Activated naive CD4-positive, alpha-beta T cell treated with anti-CD3 and anti-CD28 coated beads, Interleukin-2, amount 10 ng/mL, durations not matched to agents 7 days and 5 days (primary cell): ENCODE measurements around the gene CDK5R2.

Experiments
- CTCF ChIA-PET: fragments of 350-600 bp; sonication (Branson Sonifier 250); formaldehyde crosslinking; loops from one replicate; lab custom pipeline; 2021; ENCODE audit warnings: antibody characterized with exemption; lab: Charles Lee
- DNase-seq: peaks from one replicate; pipeline ENCODE4 v3.0.0-alpha.2; 2020
- H3K27ac Mint-ChIP-seq: one replicate; pipeline ENCODE4 v1.8.0; 2021; ENCODE audit warnings: mild to moderate bottlenecking, moderate library complexity, mixed read lengths
- H3K27me3 Mint-ChIP-seq: one replicate; pipeline ENCODE4 v1.8.0; 2021; ENCODE audit warnings: mild to moderate bottlenecking, mixed read lengths
- H3K36me3 Mint-ChIP-seq: one replicate; pipeline ENCODE4 v1.8.0; 2021; ENCODE audit warnings: mixed read lengths
- H3K4me1 Mint-ChIP-seq: one replicate; pipeline ENCODE4 v1.8.0; 2021; ENCODE audit warnings: mixed read lengths
- H3K4me3 Mint-ChIP-seq: one replicate; pipeline ENCODE4 v1.8.0; 2021; ENCODE audit warnings: mild to moderate bottlenecking, moderate library complexity, mixed read lengths
- H3K9me3 Mint-ChIP-seq: one replicate; pipeline ENCODE4 v1.8.0; 2021; ENCODE audit warnings: mixed read lengths

Gene CDK5R2

DNA sequence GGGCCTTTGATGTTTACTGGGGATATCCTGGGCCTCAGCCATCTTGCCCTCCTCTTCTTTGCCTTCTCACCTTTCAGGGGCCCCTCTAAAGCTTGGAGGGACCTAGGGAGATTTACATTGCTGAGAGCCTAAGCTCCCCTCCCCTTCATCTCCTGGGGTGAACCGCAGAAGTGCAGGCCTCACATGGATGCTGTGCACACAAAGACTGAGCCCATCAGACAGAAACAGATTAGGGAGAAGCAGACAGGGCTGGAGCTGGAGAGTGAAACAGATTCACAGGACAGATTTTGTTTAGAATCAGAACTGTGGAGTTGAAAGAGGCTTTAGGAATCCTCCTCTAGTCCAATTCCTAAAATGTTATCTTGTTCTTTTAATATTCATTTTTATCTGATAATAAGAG lies 3.4 kb upstream of the CDK5R2 start:
- Mint-ChIP-seq H3K36me3 (no peaks in the 10 kb centered on the region), H3K27me3 (peaks cover 83% of the 10 kb centered on the region), H3K9me3 (no peaks in the 10 kb centered on the region), H3K27ac (no peak overlapping the region), H3K4me1 (peaks cover 4% of the 10 kb centered on the region), H3K4me3 (no peak overlapping the region)
- no peak for DNase-seq
- CTCF ChIA-PET: no interaction called here

DNA sequence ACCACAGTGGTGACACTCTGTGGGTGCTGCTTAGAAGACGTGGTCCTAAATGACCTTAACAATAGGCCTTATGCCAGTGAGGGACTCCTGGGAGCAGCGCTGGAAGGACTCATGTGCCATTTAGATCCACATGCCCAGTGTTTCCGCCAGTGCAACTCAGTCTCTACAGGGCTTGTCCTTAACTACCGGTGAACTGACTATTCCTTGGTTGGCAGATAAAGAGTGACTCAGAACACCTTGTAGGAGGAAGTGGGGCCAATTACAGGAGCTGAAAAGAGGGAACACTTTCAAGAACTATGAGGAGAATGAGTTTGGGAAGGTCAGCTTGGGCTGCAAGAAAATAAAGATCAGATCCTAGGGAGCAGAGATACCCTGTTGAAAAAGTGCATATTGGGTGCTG lies 1.8 kb upstream of the CDK5R2 start:
- CTCF ChIA-PET: interaction anchor here (1.0 to 2.8 kb wide), 6 partner anchors 8 to 80 kb away, joined by 3 to 10 read pairs (median 5); no protein-coding TSS in a partner anchor
- Mint-ChIP-seq H3K4me3 (no peak overlapping the region), H3K36me3 (no peaks in the 10 kb centered on the region), H3K27ac (no peak overlapping the region), H3K4me1 (peaks cover 7% of the 10 kb centered on the region), H3K9me3 (no peaks in the 10 kb centered on the region), H3K27me3 (peaks cover 95% of the 10 kb centered on the region)
- no peak for DNase-seq

DNA sequence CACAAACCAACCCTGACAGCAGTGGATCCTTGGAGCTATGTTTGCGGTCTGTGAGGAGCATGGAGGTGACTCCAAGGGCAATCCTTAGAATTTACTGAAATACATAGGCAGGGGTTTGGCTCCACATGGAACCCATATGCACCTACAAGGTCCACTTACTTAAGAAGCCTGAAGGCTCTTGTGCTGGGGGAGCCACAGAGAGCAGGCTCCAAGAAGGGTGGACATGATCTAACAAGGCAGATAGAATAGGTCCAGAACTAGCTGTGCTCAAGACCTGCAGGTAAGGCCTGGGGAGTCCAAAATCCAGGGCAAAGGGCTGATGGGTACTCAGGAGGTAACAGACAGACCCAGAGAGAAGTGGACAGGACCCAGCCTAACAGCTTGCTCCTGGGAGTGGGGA lies 1.2 kb upstream of the CDK5R2 start:
- peaks cover 98% of the 10 kb centered on the region for H3K27me3 Mint-ChIP-seq
- no peaks in the 10 kb centered on the region for H3K36me3 Mint-ChIP-seq
- H3K27ac Mint-ChIP-seq: no peak overlapping the region
- no peak overlapping the region for H3K4me3 Mint-ChIP-seq
- no peaks in the 10 kb centered on the region for H3K9me3 Mint-ChIP-seq
- CTCF ChIA-PET: interaction anchor here (1.0 to 2.8 kb wide), 6 partner anchors 9 to 81 kb away, joined by 3 to 10 read pairs (median 4); no protein-coding TSS in a partner anchor
- H3K4me1 Mint-ChIP-seq: peaks cover 7% of the 10 kb centered on the region
- no peak for DNase-seq

DNA sequence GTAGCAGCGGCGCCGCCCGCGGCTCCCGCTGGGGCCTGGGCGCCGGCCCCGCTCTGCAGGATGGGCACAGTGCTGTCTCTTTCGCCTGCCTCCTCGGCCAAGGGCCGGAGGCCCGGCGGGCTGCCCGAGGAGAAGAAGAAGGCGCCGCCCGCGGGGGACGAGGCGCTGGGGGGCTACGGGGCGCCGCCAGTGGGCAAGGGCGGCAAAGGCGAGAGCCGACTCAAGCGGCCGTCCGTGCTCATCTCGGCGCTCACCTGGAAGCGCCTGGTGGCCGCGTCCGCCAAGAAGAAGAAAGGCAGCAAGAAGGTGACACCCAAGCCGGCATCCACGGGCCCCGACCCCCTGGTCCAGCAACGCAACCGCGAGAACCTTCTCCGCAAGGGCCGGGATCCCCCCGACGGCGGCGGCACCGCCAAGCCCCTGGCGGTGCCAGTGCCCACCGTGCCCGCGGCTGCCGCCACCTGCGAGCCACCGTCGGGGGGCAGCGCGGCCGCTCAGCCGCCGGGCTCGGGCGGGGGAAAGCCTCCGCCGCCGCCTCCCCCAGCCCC lies 369 bp downstream of the CDK5R2 start:
- H3K27ac Mint-ChIP-seq: no peak overlapping the region
- DNase-seq: no peak
- H3K36me3 Mint-ChIP-seq: no peaks in the 10 kb centered on the region
- peaks cover 7% of the 10 kb centered on the region for H3K4me1 Mint-ChIP-seq
- no peak overlapping the region for H3K4me3 Mint-ChIP-seq
- CTCF ChIA-PET: interaction anchor here (1.4 to 2.8 kb wide), 3 partner anchors 16 to 82 kb away, joined by 4 to 10 read pairs (median 9); no protein-coding TSS in a partner anchor
- H3K27me3 Mint-ChIP-seq: peaks cover 100% of the 10 kb centered on the region
- H3K9me3 Mint-ChIP-seq: no peaks in the 10 kb centered on the region

DNA sequence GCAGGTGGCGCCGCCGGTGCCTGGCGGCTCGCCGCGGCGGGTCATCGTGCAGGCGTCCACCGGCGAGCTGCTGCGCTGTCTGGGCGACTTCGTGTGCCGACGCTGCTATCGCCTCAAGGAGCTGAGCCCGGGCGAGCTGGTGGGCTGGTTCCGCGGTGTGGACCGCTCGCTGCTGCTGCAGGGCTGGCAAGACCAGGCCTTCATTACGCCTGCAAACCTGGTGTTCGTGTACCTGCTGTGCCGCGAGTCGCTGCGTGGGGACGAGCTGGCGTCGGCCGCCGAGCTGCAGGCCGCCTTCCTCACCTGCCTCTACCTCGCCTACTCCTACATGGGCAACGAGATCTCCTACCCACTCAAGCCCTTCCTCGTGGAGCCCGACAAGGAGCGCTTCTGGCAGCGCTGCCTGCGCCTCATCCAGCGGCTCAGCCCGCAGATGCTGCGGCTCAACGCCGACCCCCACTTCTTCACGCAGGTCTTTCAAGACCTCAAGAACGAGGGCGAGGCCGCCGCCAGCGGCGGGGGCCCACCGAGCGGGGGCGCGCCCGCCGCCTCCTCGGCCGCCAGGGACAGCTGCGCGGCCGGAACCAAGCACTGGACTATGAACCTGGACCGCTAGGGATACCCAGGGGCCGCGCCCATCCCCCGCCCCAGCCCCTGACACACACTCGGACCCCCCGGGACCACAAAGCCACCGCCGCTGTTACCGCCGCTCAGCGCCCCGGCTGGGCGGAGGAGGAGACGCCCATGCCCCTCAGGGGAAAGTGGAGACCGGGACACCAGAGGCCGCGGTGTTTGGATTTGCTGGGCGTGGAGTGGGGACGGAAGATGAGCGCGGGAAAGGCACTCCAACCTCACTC lies 1.1 kb downstream of the CDK5R2 start:
- CTCF ChIA-PET: interaction anchor here (1.6 kb wide), 1 partner anchor 62 kb away, joined by 5 read pairs; no protein-coding TSS in a partner anchor
- no peaks in the 10 kb centered on the region for H3K36me3 Mint-ChIP-seq

DNA sequence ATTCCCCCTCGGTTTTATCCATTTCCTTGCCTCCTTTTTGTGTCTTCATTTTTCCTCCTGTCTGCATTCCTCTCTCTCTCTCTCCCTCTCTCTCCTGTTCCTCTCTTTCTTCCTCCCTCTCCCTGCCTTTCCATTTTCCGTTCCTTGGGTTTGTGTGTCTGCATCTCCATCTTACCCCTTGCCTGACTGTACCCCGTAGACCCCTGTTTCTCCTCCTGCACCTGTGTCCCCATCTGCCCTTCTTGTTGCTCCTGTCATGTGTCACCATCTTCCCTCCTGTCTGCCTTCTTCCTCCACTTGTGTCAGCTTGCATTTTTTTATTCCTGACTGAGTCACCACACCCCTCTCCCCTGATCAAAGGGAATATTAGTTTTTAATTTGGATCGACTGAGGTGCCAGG lies 1.8 kb downstream of the CDK5R2 start:
- DNase-seq: no peak
- H3K9me3 Mint-ChIP-seq: no peaks in the 10 kb centered on the region
- CTCF ChIA-PET: interaction anchor here (1.6 kb wide), 1 partner anchor 63 kb away, joined by 5 read pairs; no protein-coding TSS in a partner anchor
- H3K4me1 Mint-ChIP-seq: peaks cover 7% of the 10 kb centered on the region
- H3K27ac Mint-ChIP-seq: no peak overlapping the region
- H3K36me3 Mint-ChIP-seq: no peaks in the 10 kb centered on the region
- no peak overlapping the region for H3K4me3 Mint-ChIP-seq
- peaks cover 95% of the 10 kb centered on the region for H3K27me3 Mint-ChIP-seq

More for the DNA sequence above, 1.1 kb downstream of the CDK5R2 start:
- Mint-ChIP-seq H3K9me3 (no peaks in the 10 kb centered on the region), H3K27ac (peak overlapping the region; percentile 65), H3K27me3 (peaks cover 100% of the 10 kb centered on the region), H3K4me1 (peaks cover 7% of the 10 kb centered on the region), H3K4me3 (no peak overlapping the region)
- DNase-seq: no peak

DNA sequence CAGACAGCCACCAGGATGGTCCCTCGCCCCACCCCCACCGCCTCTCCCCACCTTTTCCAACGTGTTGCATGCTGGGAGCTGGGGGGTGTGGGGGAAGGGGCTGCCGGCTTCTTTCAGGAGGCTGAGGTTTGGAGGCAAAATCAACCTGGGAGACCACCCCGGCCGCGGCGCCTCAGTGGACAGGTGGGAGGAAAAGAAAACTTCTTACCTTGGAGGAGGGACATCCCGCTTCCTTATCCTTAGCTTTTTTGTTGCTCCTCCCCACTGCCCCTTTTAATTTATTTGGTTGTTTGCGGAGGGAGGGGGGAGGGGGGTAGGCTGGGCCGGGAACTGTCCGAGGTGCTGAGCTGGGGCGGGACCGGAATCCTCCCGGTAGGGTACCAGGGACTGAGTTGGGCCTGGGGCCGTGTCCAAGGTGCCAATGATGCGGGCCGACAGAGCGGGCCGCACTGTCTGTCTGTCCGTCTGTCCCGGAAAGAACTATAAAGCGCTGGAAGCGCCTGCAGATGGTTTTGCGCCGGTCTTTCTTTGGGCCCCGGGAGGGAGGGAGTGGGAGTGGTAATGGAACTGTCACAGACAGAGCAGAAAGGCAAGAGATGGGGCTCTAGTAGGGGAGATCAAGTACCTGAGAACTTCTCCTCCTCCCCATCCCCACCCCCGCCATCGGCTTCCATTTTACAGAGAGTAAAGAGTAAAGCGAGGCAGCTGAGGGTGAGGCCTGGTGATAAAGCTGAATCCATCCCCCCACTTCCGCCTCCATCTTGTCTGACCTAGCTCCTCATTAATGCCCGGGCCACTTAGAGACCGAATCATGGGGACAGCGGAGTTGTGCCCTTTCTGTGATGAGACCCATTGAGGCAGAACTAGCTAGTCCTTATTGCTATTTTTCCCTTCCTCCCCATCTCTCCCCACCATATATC lies 2.4 kb downstream of the CDK5R2 start:
- CTCF ChIA-PET: interaction anchor here (1.1 to 1.6 kb wide), 2 partner anchors 18 to 64 kb away, joined by 4 to 5 read pairs; no protein-coding TSS in a partner anchor
- Mint-ChIP-seq H3K27me3 (peaks cover 94% of the 10 kb centered on the region), H3K9me3 (no peaks in the 10 kb centered on the region), H3K4me3 (no peak overlapping the region), H3K36me3 (no peaks in the 10 kb centered on the region), H3K27ac (no peak overlapping the region), H3K4me1 (peaks cover 7% of the 10 kb centered on the region)
- DNase-seq: peak; percentile 49

DNA sequence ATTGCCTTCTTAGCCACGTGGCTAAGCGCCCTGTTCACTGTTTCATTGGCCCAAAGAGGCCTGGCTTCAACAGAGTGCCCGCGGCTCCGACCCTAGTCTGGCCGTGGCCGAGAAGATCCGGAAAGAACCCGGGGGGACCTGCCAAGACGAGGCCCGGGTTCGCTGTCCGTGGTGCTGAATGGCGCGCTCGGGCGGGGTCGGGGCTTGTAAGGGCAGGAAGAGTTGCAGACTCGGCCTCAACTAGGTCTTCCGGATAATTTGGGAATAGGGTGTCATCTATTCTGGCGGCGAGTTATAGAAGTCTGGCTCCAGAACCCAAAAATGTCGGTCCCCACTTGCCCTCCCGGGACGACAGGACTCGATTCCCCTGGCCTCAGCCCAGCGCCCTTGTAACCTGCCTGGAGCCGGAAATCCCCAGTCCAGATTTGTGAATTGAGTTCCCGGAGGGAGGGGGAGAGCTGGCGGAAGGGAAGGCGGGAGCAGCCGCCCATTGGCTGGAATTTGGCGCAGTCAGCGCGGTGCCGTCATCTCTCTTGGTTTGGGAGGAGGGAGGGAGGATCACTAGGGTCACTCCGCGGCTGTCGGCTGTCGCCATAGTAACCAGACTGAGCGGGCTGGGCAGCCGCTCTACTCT lies 3.5 kb downstream of the CDK5R2 start:
- Mint-ChIP-seq H3K27ac (no peak overlapping the region), H3K36me3 (no peaks in the 10 kb centered on the region), H3K9me3 (no peaks in the 10 kb centered on the region), H3K4me3 (no peak overlapping the region), H3K27me3 (peaks cover 93% of the 10 kb centered on the region), H3K4me1 (peaks cover 7% of the 10 kb centered on the region)
- CTCF ChIA-PET: interaction anchor here (1.1 kb wide), 1 partner anchor 17 kb away, joined by 4 read pairs; no protein-coding TSS in a partner anchor
- peak; percentile 82 for DNase-seq

DNA sequence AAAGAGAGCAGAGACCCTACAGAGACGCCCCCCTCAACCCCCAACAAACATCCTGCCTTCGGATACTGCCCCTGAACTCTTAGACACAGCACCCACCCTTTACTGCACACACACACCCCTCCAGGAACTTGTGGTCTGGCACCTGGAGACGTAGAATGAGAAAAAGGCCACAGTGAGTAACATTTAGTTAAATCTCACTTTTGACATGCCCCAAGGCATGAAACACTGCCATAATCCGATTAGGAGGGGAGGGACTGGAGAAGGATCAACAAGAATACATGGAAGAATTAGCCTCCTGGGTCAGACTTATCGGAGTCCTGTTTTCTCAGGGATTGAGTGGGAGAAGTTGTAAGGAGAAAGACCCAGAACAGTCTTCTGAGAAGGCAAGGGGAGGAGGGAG lies 4.1 kb downstream of the CDK5R2 start:
- DNase-seq: no peak
- Mint-ChIP-seq H3K36me3 (no peaks in the 10 kb centered on the region), H3K9me3 (no peaks in the 10 kb centered on the region), H3K27me3 (peaks cover 89% of the 10 kb centered on the region), H3K27ac (no peak overlapping the region), H3K4me1 (peaks cover 7% of the 10 kb centered on the region), H3K4me3 (no peak overlapping the region)
- CTCF ChIA-PET: interaction anchor here (1.3 kb wide), 1 partner anchor 86 kb away, joined by 3 read pairs; no protein-coding TSS in a partner anchor

DNA sequence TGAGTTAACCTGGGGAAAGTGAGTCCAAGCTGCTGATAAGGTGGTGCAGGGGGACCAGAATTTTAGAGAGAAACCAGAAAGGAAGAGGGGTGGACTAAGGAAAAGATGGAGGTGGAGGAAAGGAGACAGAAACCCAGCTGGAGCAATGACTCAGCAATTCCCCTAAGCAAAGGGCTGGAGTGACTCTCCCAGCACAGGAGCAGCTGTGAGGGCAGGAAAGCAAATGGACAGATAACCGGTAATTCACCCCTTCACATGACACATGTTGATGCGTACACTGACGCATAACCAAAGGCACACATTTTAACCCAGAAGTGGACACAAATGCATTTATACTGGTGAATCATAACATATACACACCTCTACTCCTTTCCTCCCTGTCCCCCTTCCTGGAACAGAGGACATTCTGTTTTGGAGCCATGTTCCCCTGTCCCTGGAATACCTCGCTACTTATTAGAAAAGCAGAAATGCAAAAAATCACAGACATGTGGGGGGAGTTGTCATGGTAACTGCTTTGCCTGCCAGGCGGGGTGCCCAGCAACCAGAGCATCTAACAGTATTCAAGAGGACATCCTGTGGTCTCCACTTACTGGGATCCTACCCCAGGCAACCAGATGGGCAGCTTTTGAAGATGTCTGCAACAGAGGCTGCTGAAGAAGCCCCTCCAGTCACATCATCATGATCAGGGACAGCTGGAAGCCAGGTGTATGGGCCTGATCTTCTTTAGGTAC lies 4.7 kb downstream of the CDK5R2 start:
- Mint-ChIP-seq H3K27me3 (peaks cover 83% of the 10 kb centered on the region), H3K4me3 (no peak overlapping the region), H3K9me3 (no peaks in the 10 kb centered on the region), H3K27ac (peak overlapping the region; percentile 26), H3K4me1 (peaks cover 4% of the 10 kb centered on the region), H3K36me3 (no peaks in the 10 kb centered on the region)
- CTCF ChIA-PET: interaction anchor here (1.3 to 2.0 kb wide), 3 partner anchors 16 to 87 kb away, joined by 3 to 9 read pairs (median 5); no protein-coding TSS in a partner anchor
- DNase-seq: no peak

DNA sequence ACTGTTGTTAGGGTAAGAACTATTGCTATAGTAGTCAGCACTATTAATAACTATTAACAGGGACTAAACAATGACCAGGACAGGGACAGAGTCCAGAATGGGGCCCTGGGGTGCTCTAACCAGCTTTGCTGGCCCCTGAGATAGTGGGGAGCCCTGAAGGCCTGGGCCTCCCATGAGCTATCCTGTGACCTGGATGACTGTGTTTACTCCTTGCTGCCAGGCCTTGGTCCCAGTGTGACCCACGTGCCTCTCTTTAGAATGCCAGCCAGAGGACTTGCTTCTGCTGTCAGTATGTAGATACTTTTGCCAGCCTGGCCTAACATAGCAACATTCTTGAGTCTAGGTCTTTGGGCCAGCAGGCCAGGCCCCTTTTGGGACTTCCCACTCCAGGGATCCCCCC lies 11.4 kb downstream of the CDK5R2 start:
- no peak overlapping the region for H3K4me3 Mint-ChIP-seq
- DNase-seq: no peak
- H3K9me3 Mint-ChIP-seq: no peaks in the 10 kb centered on the region
- H3K36me3 Mint-ChIP-seq: no peaks in the 10 kb centered on the region
- no peaks in the 10 kb centered on the region for H3K4me1 Mint-ChIP-seq
- CTCF ChIA-PET: interaction anchor here (1.5 kb wide), 1 partner anchor 9 kb away, joined by 6 read pairs; no protein-coding TSS in a partner anchor
- H3K27me3 Mint-ChIP-seq: peaks cover 51% of the 10 kb centered on the region
- H3K27ac Mint-ChIP-seq: no peak overlapping the region

DNA sequence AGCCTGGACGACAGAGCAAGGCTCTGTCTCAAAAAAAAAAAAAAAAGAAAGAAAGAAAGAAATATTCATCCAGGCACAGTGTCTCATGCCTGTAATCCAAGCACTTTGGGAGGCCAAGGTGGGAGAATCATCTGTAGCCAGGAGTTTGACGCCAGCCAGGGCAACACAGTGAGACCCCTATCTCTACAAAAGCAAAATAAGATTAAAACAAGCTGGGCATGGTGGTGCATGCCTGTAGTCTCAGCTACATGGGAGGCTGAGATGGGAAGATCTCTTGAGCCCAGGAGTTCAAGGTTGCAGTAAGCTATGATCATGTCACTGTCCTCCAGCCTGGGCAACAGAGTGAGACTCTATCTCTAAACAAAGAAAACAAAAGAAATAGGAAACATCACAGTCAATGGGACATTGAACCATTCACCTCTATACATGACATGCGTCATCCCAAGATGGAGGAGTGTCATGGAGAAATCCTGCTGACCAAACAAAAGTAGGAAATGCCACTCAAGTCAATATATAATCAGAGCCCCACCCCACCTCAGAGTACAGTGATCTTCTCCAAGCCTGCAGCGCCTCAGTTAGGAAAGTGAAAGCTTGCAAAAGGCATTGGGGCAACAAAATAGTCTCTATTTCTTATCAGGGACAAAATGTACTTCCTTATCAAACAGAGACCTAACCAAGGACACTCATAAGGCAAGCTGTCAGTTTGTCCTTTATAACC lies 15.8 kb downstream of the CDK5R2 start:
- Mint-ChIP-seq H3K27me3 (peaks cover 72% of the 10 kb centered on the region), H3K27ac (no peak overlapping the region), H3K4me1 (peaks cover 6% of the 10 kb centered on the region), H3K4me3 (no peak overlapping the region), H3K36me3 (no peaks in the 10 kb centered on the region), H3K9me3 (no peaks in the 10 kb centered on the region)
- CTCF ChIA-PET: interaction anchor here (0.7 to 3.8 kb wide), 10 partner anchors 16 to 125 kb away, joined by 3 to 14 read pairs (median 3); partner anchors contain the start of gene CDK5R2
- DNase-seq: no peak
